ENCODE results near the gene TGFBI.
"Not testable (repeated sequence)": the region's sequence is repeated elsewhere in the genome, so short reads cannot be mapped to it uniquely, and the experiment has no call there.

TGFBI gene

GRCh38 chr5:136043968-136044610, 15.3 kb downstream of the TGFBI start:
- no peak for DNase-seq (ENCODE audit: low read depth in 1 of 2, low spot score in 1 of 2)

DNA sequence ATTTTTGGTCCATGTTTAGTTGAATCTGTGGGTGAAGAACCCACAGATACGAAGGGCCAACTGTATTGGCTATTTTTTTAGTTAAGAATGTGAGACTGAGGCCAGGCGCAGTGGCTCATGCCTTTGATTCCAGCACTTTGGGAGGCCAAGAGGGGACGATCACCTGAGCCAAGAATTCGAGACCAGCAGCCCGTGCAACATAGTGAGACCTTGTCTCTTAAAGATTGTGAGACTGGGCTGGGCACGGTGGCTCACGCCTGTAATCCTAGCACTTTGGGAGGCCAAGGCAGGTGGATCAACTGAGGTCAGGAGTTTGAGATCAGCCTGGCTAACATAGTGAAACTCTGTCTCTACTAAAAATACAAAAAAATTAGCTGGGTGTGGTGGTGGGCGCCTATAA, 16.2 kb downstream of the TGFBI start:
- DNase-seq (ENCODE audit: low read depth in 1 of 2, low spot score in 1 of 2): not testable (repeated sequence)

DNA sequence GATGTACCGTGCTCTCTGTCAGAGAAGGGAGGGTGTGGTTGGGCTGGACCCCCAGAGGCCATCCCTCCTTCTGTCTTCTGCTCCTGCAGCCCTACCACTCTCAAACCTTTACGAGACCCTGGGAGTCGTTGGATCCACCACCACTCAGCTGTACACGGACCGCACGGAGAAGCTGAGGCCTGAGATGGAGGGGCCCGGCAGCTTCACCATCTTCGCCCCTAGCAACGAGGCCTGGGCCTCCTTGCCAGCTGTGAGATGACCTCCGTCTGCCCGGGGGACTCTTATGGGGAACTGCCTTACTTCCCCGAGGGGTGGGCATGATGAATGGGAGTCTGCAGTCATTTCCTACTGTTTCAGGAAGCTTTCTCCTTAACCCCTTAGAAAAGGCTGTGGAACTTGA, 17.5 kb downstream of the TGFBI start:
- no peak for DNase-seq (ENCODE audit: low read depth in 1 of 2, low spot score in 1 of 2)

DNA sequence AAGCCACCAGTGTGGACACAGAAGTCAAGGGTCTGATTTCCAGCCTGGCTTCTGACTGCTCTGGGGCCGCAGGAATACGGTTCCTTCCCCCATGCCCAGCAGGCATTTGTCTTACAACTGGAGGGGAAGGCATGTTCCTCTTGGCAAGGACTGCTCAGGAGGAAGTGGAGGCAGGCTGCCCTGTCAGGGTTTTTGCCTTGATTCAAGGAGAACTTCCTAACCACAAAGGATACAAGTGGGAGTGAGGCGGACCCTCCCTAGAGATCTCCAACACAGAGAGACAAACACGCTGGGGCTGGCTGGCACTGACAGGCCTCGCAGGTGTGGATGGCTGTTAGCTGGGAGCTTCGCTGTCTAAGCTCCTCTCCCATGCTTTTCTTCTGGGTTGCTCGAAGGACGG, 19.1 kb downstream of the TGFBI start:
- DNase-seq (ENCODE audit: low read depth in 1 of 2, low spot score in 1 of 2): no peak

- DNase-seq (ENCODE audit: low read depth in 1 of 2, low spot score in 1 of 2): no peak
Observed at GRCh38 chr5:136048966-136049365, 20.2 kb downstream of the TGFBI start.

GRCh38 chr5:136051486-136052220, 22.9 kb downstream of the TGFBI start:
- DNase-seq (ENCODE audit: low read depth in 1 of 2, low spot score in 1 of 2): no peak

DNA sequence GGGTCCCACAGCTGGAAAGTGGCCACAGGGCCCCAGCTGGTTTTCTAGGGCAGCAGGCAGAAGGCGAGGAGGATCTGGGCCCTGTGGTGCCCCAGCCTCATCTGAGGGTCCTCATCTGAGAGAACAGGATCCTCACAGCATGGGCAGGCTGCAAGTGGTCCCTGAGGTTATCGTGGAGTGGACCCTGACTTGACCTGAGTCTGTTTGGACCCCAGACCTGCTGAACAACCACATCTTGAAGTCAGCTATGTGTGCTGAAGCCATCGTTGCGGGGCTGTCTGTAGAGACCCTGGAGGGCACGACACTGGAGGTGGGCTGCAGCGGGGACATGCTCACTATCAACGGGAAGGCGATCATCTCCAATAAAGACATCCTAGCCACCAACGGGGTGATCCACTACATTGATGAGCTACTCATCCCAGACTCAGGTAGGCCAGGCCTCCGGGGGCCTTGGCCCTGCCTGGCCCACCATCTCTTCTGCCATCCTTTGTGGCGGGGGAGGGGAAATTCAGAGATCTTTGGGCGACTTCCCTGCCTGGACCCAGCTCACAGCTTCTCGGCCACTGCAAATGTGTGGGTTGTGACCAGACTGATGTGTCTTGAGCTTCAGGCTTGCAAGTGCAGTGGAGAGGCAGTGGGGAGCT, 24.0 kb downstream of the TGFBI start:
- no peak for DNase-seq (ENCODE audit: low read depth in 1 of 2, low spot score in 1 of 2)

DNA sequence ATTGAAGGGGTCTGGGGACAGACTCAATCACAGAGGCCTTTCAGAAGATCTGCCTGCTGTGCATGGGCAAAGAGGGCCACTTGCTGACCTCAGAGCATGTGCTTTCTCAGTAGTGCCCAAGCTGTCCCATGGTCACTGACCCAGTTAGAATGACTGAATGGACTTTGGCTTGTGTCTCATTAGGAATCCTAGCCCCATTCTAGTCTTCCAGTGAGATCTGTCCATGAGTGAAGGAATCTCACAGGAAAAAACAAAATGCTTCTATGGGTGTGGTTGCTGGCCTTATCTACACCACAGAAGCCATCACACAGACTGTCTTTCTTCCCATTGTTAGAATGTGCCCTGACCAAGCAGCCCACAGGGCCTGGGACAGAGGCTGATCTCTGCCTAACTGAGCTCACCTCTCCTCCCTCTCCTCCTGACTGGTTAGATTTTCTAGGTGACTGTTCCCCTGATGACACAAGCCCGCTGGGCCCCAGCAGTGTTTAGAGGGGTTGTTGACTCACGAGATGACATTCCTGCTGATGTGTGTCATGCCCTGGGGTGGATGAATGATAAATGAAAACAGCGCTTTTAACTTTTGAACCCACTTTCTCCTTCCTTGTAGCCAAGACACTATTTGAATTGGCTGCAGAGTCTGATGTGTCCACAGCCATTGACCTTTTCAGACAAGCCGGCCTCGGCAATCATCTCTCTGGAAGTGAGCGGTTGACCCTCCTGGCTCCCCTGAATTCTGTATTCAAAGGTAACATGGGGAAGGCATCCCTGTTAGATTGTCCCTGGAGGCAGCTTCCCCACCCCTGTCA, 24.8 kb downstream of the TGFBI start:
- no peak for DNase-seq (ENCODE audit: low read depth in 1 of 2, low spot score in 1 of 2)

- DNase-seq (ENCODE audit: low read depth in 1 of 2, low spot score in 1 of 2): no peak
Observed at GRCh38 chr5:136054142-136055019, 25.6 kb downstream of the TGFBI start.

DNA sequence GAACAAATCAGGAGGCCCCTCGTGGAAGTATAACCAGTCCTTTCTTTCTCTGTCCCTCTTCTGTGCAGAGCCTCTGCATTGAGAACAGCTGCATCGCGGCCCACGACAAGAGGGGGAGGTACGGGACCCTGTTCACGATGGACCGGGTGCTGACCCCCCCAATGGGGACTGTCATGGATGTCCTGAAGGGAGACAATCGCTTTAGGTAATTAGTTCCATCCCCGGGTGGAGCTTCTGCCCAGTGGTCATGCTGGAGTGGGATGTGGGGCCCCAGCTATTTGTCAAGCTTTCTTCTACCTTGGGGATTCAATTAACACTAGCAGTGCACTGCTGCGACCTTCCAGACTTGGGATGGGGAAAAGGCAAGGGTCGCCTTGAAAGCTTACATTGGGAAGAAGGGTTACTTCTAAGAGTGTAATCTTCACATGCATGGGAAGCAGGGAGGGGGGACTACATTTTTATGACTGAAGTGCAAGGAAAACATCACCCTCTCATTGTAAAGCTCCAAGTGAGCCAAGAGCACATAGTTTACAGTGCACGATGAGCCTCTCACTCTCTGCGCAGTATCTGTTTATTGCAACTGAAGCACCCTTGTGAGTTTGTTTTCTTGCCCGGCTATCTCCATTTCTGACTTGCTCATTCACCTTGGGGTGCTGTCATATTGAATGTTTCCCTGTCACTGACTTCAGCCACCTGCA, 27.0 kb downstream of the TGFBI start:
- no peak for DNase-seq (ENCODE audit: low read depth in 1 of 2, low spot score in 1 of 2)

- no peak for DNase-seq (ENCODE audit: low read depth in 1 of 2, low spot score in 1 of 2)
Observed at GRCh38 chr5:136056336-136056735, 27.5 kb downstream of the TGFBI start.

DNA sequence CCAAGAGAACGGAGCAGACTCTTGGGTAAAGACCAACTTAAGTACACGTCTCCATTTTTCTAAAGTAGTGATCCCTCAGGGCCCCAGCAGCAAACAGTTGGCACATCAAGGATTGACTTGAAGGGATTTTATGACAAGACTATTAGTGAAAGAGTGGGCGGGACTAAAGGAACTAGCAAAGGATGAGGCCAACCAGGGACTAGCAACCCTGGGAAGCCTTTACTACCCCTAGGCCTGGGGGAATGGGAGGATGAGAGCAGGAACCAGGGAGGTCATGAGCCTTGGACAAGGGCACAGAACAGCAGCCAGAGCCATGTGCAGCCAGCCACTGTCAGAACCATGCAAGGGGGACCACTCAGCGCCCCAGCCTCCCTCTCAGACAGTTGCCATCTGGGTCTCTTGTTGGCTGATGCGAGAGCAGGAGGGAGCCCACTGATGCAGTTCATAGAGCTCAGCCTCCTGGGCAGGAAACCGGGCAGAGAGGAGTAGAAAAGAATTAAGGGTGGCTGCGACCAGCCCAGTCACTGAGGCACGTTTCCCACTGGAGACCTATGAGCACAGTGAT, 28.1 kb downstream of the TGFBI start:
- DNase-seq (ENCODE audit: low read depth in 1 of 2, low spot score in 1 of 2): no peak

DNA sequence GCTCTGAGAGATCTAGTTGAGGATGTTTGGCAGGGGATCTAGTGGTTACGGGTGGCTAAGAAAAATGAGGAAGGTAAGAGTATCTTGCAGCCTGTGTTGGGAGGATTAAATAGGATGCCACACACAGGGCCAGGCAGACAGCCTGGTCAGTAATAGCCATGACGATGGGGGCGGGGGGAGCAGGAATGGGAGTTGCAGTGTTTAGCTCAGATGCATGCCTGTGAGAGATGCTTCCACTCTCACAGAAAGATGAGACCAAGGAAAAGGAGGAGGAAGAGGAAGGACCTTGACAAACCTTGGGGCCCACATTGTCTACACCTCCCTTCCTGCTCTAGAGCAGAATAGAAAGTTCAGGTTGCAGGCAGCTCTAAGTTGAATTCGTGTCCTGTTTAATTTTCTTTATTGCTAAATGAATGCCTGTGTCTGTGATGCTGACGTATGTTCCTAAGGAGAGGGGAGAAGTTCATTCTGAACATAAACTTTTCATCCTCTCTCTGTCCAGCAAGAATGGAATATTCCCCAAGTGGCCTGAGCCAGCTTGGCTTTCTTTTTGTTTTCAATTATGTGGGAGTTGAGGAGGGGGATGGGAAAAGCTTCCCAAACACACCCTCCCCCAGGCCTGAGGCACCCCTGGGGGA, 28.7 kb downstream of the TGFBI start:
- no peak for DNase-seq (ENCODE audit: low read depth in 1 of 2, low spot score in 1 of 2)

- no peak for DNase-seq (ENCODE audit: low read depth in 1 of 2, low spot score in 1 of 2)
Observed at GRCh38 chr5:136058039-136058971, 29.5 kb downstream of the TGFBI start.

DNA sequence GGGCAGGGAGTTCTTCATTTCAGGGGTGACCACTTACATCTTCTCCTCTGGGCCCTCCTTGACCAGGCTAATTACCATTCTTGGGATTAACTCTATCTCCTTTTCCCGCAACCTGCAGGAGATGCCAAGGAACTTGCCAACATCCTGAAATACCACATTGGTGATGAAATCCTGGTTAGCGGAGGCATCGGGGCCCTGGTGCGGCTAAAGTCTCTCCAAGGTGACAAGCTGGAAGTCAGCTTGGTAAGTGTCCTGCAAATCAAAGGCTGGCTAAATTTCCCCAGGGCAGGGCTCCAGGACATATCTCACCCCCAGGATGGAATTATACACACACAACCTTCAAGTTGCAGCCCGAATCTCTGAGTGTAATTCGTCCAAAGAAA, 30.2 kb downstream of the TGFBI start:
- DNase-seq (ENCODE audit: low read depth in 1 of 2, low spot score in 1 of 2): no peak

- no peak for DNase-seq (ENCODE audit: low read depth in 1 of 2, low spot score in 1 of 2)
Observed at GRCh38 chr5:136060963-136061362, 32.2 kb downstream of the TGFBI start.

DNA sequence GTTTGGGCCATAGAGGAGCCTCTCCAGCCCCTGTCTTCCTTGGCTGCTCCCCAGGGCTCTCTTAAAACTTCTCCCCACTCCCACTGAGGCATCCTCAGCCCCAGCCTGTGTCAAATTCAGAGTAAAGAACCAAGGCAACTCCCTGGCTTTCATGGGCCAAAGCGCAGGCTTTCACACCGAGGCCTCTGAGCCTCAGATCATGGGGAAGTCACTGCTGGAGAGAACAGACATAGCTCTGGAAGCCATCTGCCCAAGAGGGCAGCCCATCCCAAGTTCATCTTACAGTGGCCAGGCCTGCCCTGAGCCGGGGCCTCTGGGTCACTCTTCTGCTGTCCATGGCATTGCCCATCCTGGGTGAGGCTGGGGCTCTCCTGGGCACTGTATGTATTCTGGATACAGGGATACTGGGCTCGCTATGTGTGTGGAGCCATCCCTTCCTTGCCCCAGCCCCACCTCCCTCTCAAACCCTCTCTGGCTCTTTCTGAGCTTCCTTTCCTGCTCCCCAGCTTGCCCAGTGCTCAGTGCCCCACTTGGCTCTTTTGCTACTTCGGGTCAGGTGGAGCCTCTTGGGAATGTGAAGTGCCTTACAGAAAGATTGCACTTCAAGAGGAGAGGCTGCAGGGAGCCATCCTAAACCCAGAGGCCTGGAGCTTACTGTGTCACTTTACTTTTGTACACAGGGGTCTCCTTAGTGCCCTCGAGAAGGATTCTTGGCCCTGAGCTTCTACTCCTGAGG, 33.0 kb downstream of the TGFBI start:
- DNase-seq (ENCODE audit: low read depth in 1 of 2, low spot score in 1 of 2): no peak
